ENCODE measurements around the gene MCAT. TPM values are rescaled to one million over a fixed set of nuclear protein-coding genes. Genes with fewer than 3 reads are reported as not detected.

MCAT gene
- total RNA-seq, 4 donors from 2014 or later, result 15.8 to 21.7 (median 19.2) TPM

- no peak for ATAC-seq
- TF ChIP-seq POLR2A (IDR thresholded peaks at IDR 0.05) (no peak), EP300 (IDR thresholded peaks at IDR 0.05) (no peak), POLR2AphosphoS5 (IDR thresholded peaks at IDR 0.05) (no peak), CTCF (IDR thresholded peaks at IDR 0.05) (no peak)
- Histone ChIP-seq H3K27ac (no peak overlapping the region), H3K27me3 (no peaks in the 10 kb centered on the region), H3K4me3 (no peak overlapping the region), H3K36me3 (no peaks in the 10 kb centered on the region), H3K4me1 (no peaks in the 10 kb centered on the region), H3K9me3 (peaks cover 0 to 9% (median 0%) of the 10 kb centered on the region in 3 donors)
- 75 to 86% methylated on average over 2 to 5 of the region's 5 CpGs for WGBS, 2 donors (ENCODE audit: low coverage in 1 of 2)
These were observed 43.0 kb downstream of the MCAT start for GRCh38 chr22:43100225-43100624.

DNA sequence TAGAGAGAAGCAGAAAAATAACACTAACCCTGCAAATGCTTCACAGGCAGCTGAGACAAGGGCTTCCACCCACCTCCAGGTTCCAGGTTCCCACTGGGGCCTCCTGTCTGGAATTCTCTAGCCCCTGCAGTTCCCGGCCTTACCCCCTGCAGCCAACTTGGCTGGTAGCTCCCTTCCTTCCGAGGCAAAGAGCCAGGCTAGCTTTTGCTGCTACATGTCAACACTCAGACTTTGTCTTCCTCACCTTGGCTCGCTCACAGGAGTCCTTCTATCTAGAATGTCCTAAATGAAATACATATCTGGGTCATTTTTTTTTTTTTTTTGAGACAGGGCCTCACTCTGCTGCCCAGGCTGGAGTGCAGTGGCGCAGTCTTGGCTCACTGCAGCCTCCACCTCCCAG, 44.1 kb downstream of the MCAT start:
- no peak for ATAC-seq
- H3K4me1 ChIP-seq, result no peaks in the 10 kb centered on the region
- H3K4me3 ChIP-seq, result no peak overlapping the region
- H3K27me3 ChIP-seq, result no peaks in the 10 kb centered on the region
- H3K9me3 ChIP-seq, result peaks cover 0 to 9% (median 0%) of the 10 kb centered on the region in 3 donors
- H3K36me3 ChIP-seq, result no peaks in the 10 kb centered on the region
- WGBS, 2 donors (ENCODE audit: low coverage in 1 of 2), result 54 to 100% methylated on average over 1 to 4 of the region's 4 CpGs
- no peak for TF ChIP-seq EP300 (IDR thresholded peaks at IDR 0.05)
- TF ChIP-seq CTCF (IDR thresholded peaks at IDR 0.05), result no peak
- no peak for TF ChIP-seq POLR2A (IDR thresholded peaks at IDR 0.05)
- TF ChIP-seq POLR2AphosphoS5 (IDR thresholded peaks at IDR 0.05), result no peak
- no peak overlapping the region for H3K27ac ChIP-seq

DNA sequence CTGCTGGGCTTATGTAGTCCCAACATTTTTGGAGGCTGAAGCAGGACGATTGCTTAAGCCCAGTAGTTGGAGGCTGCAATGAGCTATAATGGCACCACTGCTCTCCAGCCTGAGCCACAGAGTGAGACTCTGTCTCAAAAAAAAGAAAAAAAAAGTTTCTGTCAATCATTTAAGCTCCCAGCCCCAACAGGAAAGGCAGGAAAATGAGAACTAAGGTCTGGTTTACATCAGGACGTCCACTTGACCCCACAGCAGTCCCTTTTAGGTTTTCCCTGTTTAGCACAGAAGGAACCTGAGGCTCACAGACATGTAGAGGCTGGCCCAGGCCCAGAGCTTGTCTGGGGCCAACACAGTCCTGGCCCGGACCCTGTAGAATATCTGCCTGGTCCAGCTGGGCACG, 44.8 kb downstream of the MCAT start:
- no peaks in the 10 kb centered on the region for H3K4me1 ChIP-seq
- H3K36me3 ChIP-seq, result no peaks in the 10 kb centered on the region
- no peak overlapping the region for H3K4me3 ChIP-seq
- H3K9me3 ChIP-seq, result peaks cover 0 to 9% (median 0%) of the 10 kb centered on the region in 3 donors
- H3K27me3 ChIP-seq, result no peaks in the 10 kb centered on the region
- no peak overlapping the region for H3K27ac ChIP-seq
- 20 to 50% methylated on average over 1 to 2 of the region's 4 CpGs for WGBS, 2 donors (ENCODE audit: low coverage in 1 of 2)
- TF ChIP-seq POLR2A (IDR thresholded peaks at IDR 0.05) (no peak), EP300 (IDR thresholded peaks at IDR 0.05) (no peak), CTCF (IDR thresholded peaks at IDR 0.05) (no peak), POLR2AphosphoS5 (IDR thresholded peaks at IDR 0.05) (no peak)
- ATAC-seq, result no peak

- H3K36me3 ChIP-seq, result no peaks in the 10 kb centered on the region
These were observed 46.8 kb downstream of the MCAT start for GRCh38 chr22:43096420-43096819.

More at GRCh38 chr22:43096420-43096819, 46.8 kb downstream of the MCAT start:
- peaks cover 0 to 9% (median 0%) of the 10 kb centered on the region in 3 donors for H3K9me3 ChIP-seq
- H3K27ac ChIP-seq, result no peak overlapping the region
- 86 to 90% methylated on average over 4 to 7 of the region's 8 CpGs for WGBS, 2 donors (ENCODE audit: low coverage in 1 of 2)
- no peaks in the 10 kb centered on the region for H3K27me3 ChIP-seq
- no peaks in the 10 kb centered on the region for H3K4me1 ChIP-seq
- H3K4me3 ChIP-seq, result no peak overlapping the region
- ATAC-seq, result no peak
- TF ChIP-seq POLR2A (IDR thresholded peaks at IDR 0.05) (no peak), EP300 (IDR thresholded peaks at IDR 0.05) (no peak), CTCF (IDR thresholded peaks at IDR 0.05) (no peak), POLR2AphosphoS5 (IDR thresholded peaks at IDR 0.05) (no peak)

Measured in gastroesophageal sphincter (tissue), 4 donors.